Osteoblast (primary cell): ENCODE results near the gene SPOCD1. TPM values are rescaled to one million over a fixed set of nuclear protein-coding genes. Genes with fewer than 3 reads are reported as not detected.

Source experiments
- DNase-seq: peaks from one replicate; pipeline ENCODE4 v3.0.0; 2011; ENCODE audit warnings: low spot score, mixed read lengths; ENCODE audit not compliant: insufficient read length; ENCODE audit errors: missing footprints
- H2AFZ ChIP-seq: 2 replicates; pipeline ENCODE4 v1.6.0; 2011; ENCODE audit warnings: mild to moderate bottlenecking, low read length
- H3K27ac ChIP-seq: 2 replicates; pipeline ENCODE4 v1.5.1; 2011; ENCODE audit warnings: mild to moderate bottlenecking, low read depth, low read length, moderate library complexity
- H3K27me3 ChIP-seq: 2 replicates; pipeline ENCODE4 v1.6.0; 2012; ENCODE audit warnings: mild to moderate bottlenecking, control low read depth, inconsistent platforms, low read length, moderate library complexity; ENCODE audit not compliant: insufficient read depth
- H3K36me3 ChIP-seq: 2 replicates; pipeline ENCODE4 v1.5.1; 2011; ENCODE audit warnings: mild to moderate bottlenecking, low read length, control low read depth, moderate library complexity; ENCODE audit not compliant: insufficient read depth
- H3K4me1 ChIP-seq: 2 replicates; pipeline ENCODE4 v1.5.1; 2011; ENCODE audit warnings: mild to moderate bottlenecking, low read length, control low read depth, moderate library complexity; ENCODE audit not compliant: insufficient read depth
- H3K4me2 ChIP-seq: 2 replicates; pipeline ENCODE4 v1.6.0; 2011; ENCODE audit warnings: mild to moderate bottlenecking, low read length; ENCODE audit not compliant: insufficient read depth
- H3K4me3 ChIP-seq: fragments of 200-600 bp; sonication (generic); 3 replicates; pipeline ENCODE4 v1.5.1; 2012; ENCODE audit warnings: mild to moderate bottlenecking, low read length, inconsistent platforms; ENCODE audit not compliant: insufficient read depth
- H3K79me2 ChIP-seq: 2 replicates; pipeline ENCODE4 v1.6.0; 2012; ENCODE audit warnings: mild to moderate bottlenecking, low read length, control low read depth, inconsistent platforms; ENCODE audit not compliant: insufficient read depth
- H3K9me3 ChIP-seq: 2 replicates; pipeline ENCODE4 v1.5.1; 2011; ENCODE audit warnings: low read depth, low read length, control low read depth
- H4K20me1 ChIP-seq: 2 replicates; pipeline ENCODE4 v1.6.0; 2012; ENCODE audit warnings: mild to moderate bottlenecking, low read length, control low read depth; ENCODE audit not compliant: insufficient read depth
- CTCF ChIP-seq: IDR thresholded peaks from 2 replicates; pipeline ENCODE4 v1.5.1; 2011; ENCODE audit warnings: mild to moderate bottlenecking, low read depth, low read length, moderate library complexity; ENCODE audit errors: extremely low read depth
- total RNA-seq: library from RNA; depleted of rRNA; stranded (reverse); fragments of >200 nt; gene quantifications from 2 replicates; pipeline ENCODE4 v1.2.3, GENCODE V29; 2012

Gene SPOCD1
- total RNA-seq, 1 donor: 58.6 TPM

DNA sequence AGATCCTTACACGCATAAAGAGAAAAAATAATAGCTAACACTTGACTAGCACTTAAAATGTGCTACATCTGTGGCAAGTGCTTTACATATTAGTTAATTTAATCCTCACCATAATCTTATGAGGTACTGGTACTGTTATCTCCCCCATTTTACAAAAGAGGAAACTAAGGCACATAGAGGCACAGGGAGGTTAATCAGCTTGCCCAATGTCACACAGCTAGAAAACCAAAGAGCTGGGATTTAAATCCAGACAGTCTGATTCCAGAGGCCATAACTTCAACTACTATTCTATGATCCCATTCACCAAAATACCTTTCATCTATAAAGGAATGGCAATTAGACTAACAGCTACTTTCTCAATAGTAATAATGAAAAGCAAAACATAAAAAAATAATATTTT, 11.7 kb downstream of the SPOCD1 start:
- no peaks in the 10 kb centered on the region for H4K20me1 ChIP-seq
- no peak for TF ChIP-seq CTCF
- no peaks in the 10 kb centered on the region for H3K36me3 ChIP-seq
- peak; percentile 44 for DNase-seq
- no peak overlapping the region for H3K4me2 ChIP-seq
- no peak overlapping the region for H3K27ac ChIP-seq
- peaks cover 20% of the 10 kb centered on the region for H3K4me1 ChIP-seq
- no peaks in the 10 kb centered on the region for H3K9me3 ChIP-seq
- H3K27me3 ChIP-seq: no peaks in the 10 kb centered on the region
- no peak overlapping the region for H3K4me3 ChIP-seq
- H3K79me2 ChIP-seq: no peaks in the 10 kb centered on the region
- H2AFZ ChIP-seq: no peak overlapping the region

DNA sequence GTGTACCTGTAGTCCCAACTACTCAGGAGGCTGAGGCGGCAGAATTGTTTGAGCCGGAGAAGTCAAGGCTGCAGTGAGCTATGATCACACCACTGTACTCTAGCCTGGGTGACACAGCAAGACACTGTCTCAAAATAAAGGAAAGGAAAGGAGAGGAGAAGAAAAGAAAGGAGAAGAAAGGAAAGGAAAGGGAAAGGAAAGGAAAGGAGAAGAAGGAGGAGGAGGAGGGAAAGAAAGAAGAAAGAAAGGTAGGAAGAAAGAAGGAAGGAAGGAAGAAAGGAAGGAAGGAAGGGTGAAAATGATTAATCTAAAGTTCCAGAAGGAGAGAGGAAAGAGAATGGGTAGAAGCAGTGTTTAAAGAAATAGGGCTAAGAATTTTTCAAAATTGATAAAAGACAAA, 12.2 kb downstream of the SPOCD1 start:
- no peak overlapping the region for H3K4me3 ChIP-seq
- H3K79me2 ChIP-seq: no peaks in the 10 kb centered on the region
- H3K4me2 ChIP-seq: no peak overlapping the region
- no peak overlapping the region for H3K27ac ChIP-seq
- no peaks in the 10 kb centered on the region for H3K9me3 ChIP-seq
- peak overlapping the region; percentile 79 for H2AFZ ChIP-seq
- no peaks in the 10 kb centered on the region for H3K36me3 ChIP-seq
- H3K4me1 ChIP-seq: peaks cover 23% of the 10 kb centered on the region
- H4K20me1 ChIP-seq: no peaks in the 10 kb centered on the region
- H3K27me3 ChIP-seq: no peaks in the 10 kb centered on the region
- no peak for DNase-seq
- no peak for TF ChIP-seq CTCF

DNA sequence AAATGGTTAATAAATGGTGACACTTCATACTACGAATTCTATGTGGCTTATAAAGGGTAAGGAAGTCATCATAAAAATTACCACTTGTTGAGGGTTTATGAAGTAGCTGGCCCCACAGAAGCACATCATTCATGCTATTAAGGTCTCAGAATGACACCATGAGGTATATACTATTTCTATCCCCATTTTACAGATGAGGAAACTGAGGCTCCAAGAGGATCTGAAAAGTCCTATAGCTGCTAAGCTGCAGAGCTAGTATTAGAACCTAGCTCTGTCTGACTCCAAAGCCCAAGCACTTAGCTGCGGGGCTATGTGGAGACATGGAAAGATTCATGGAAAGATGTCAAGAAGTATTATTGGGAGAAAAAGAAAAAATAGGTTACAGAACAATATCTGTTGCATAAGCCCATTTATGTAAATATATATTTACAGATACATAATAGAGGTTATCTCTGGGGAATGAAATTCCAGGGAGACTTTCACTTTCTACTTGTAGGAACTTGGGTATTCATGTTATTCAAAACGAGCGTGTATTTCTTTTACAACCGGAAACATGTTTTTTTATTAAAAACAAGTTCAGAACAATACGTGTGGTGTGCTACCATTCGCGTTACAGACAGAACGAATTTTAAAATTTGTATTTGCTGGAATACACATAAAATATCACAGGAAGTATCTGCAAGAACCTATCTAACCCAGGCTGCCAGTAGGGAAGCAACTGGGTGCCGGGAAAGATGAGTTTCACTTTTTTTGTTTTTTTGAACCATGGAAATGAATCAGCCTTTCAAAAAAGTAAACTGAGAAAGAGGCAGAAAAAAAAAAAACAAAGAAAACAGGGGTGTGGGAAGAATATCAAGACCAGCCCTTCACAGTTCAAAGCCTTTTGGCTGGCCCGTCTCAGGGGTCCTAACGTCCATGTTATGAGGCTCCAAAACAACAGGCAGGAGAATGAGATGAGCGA, 13.4 kb downstream of the SPOCD1 start:
- no peaks in the 10 kb centered on the region for H3K36me3 ChIP-seq
- H3K27me3 ChIP-seq: no peaks in the 10 kb centered on the region
- TF ChIP-seq CTCF: no peak
- peak overlapping the region; percentile 65 for H3K27ac ChIP-seq
- H3K4me3 ChIP-seq: peak overlapping the region; percentile 61
- peaks cover 11% of the 10 kb centered on the region for H3K79me2 ChIP-seq
- H2AFZ ChIP-seq: peak overlapping the region; percentile 67
- no peaks in the 10 kb centered on the region for H3K9me3 ChIP-seq
- DNase-seq: peak; percentile 89
- H4K20me1 ChIP-seq: no peaks in the 10 kb centered on the region
- H3K4me2 ChIP-seq: peak overlapping the region; percentile 77
- H3K4me1 ChIP-seq: peaks cover 23% of the 10 kb centered on the region

GRCh38 chr1:31801458-31801857, 14.4 kb downstream of the SPOCD1 start:
- no peak overlapping the region for H2AFZ ChIP-seq
- no peaks in the 10 kb centered on the region for H3K9me3 ChIP-seq
- no peak overlapping the region for H3K4me3 ChIP-seq
- H3K4me2 ChIP-seq: no peak overlapping the region
- DNase-seq: peak; percentile 62
- no peak for TF ChIP-seq CTCF
- peaks cover 21% of the 10 kb centered on the region for H3K79me2 ChIP-seq
- peaks cover 8% of the 10 kb centered on the region for H4K20me1 ChIP-seq
- peaks cover 31% of the 10 kb centered on the region for H3K4me1 ChIP-seq
- no peak overlapping the region for H3K27ac ChIP-seq
- peaks cover 3% of the 10 kb centered on the region for H3K36me3 ChIP-seq
- no peaks in the 10 kb centered on the region for H3K27me3 ChIP-seq
